Measurements from ENCODE around the gene PSMD13.

PSMD13 gene

GRCh38 chr11:225734-226453 is 10.9 kb upstream of the PSMD13 start:
- Histone ChIP-seq H3K4me1 (ENCODE audit: low read length) (no peaks in the 10 kb centered on the region), H3F3A (ENCODE audit: insufficient read depth, low read length) (no peaks in the 10 kb centered on the region), H3K79me2 (ENCODE audit: low read length) (no peaks in the 10 kb centered on the region), H3K9me2 (replicated peaks; ENCODE audit: insufficient read depth, low read length) (no peaks in the 10 kb centered on the region), H3K4me2 (ENCODE audit: low read depth, low read length) (no peak overlapping the region), H3K4me3 (ENCODE audit: low read length) (no peak overlapping the region), H3K27ac (ENCODE audit: low read length) (no peak overlapping the region), H3K9me3 (replicated peaks; ENCODE audit: insufficient read depth, low read length) (no peaks in the 10 kb centered on the region), H2AFZ (ENCODE audit: low read length) (no peak overlapping the region), H3K27me3 (replicated peaks; ENCODE audit: insufficient read depth, low read length) (no peaks in the 10 kb centered on the region), H4K20me1 (ENCODE audit: insufficient read depth, low read length) (no peaks in the 10 kb centered on the region), H3K36me3 (replicated peaks; ENCODE audit: insufficient read depth, low read length) (no peaks in the 10 kb centered on the region), H3K9ac (ENCODE audit: low read length) (no peak overlapping the region)
- no peak for TF ChIP-seq EZH2phosphoT487 (IDR thresholded peaks at IDR 0.05; ENCODE audit: low read length)
- TF ChIP-seq EZH2 (optimal IDR thresholded peaks at IDR 0.05; ENCODE audit: low read depth, low read length), result no peak
- TF ChIP-seq CTCF (IDR thresholded peaks at IDR 0.05; ENCODE audit: low read length), result no peak
- no peak for DNase-seq

GRCh38 chr11:227824-228379 is 8.9 kb upstream of the PSMD13 start:
- Histone ChIP-seq H4K20me1 (ENCODE audit: insufficient read depth, low read length) (no peaks in the 10 kb centered on the region), H3K27ac (ENCODE audit: low read length) (no peak overlapping the region), H2AFZ (ENCODE audit: low read length) (no peak overlapping the region), H3K4me3 (ENCODE audit: low read length) (no peak overlapping the region), H3K4me2 (ENCODE audit: low read depth, low read length) (no peak overlapping the region), H3K9me3 (replicated peaks; ENCODE audit: insufficient read depth, low read length) (no peaks in the 10 kb centered on the region), H3K27me3 (replicated peaks; ENCODE audit: insufficient read depth, low read length) (no peaks in the 10 kb centered on the region), H3K9ac (ENCODE audit: low read length) (no peak overlapping the region), H3K9me2 (replicated peaks; ENCODE audit: insufficient read depth, low read length) (no peaks in the 10 kb centered on the region), H3K36me3 (replicated peaks; ENCODE audit: insufficient read depth, low read length) (no peaks in the 10 kb centered on the region), H3K79me2 (ENCODE audit: low read length) (no peaks in the 10 kb centered on the region), H3K4me1 (ENCODE audit: low read length) (no peaks in the 10 kb centered on the region), H3F3A (ENCODE audit: insufficient read depth, low read length) (no peaks in the 10 kb centered on the region)
- no peak for DNase-seq
- TF ChIP-seq CTCF (IDR thresholded peaks at IDR 0.05; ENCODE audit: low read length) (no peak), EZH2phosphoT487 (IDR thresholded peaks at IDR 0.05; ENCODE audit: low read length) (no peak)

- no peak for DNase-seq
- H3K4me2 ChIP-seq (ENCODE audit: low read depth, low read length), result no peak overlapping the region
- TF ChIP-seq EZH2 (optimal IDR thresholded peaks at IDR 0.05; ENCODE audit: low read depth, low read length) (no peak), EZH2phosphoT487 (IDR thresholded peaks at IDR 0.05; ENCODE audit: low read length) (no peak), CTCF (IDR thresholded peaks at IDR 0.05; ENCODE audit: low read length) (no peak)
Measured at GRCh38 chr11:230431-230830, 6.3 kb upstream of the PSMD13 start.

More at GRCh38 chr11:230431-230830, 6.3 kb upstream of the PSMD13 start:
- Histone ChIP-seq H3K27ac (ENCODE audit: low read length) (no peak overlapping the region), H3K27me3 (replicated peaks; ENCODE audit: insufficient read depth, low read length) (no peaks in the 10 kb centered on the region), H3K9me2 (replicated peaks; ENCODE audit: insufficient read depth, low read length) (no peaks in the 10 kb centered on the region), H3K4me1 (ENCODE audit: low read length) (peaks cover 1% of the 10 kb centered on the region), H4K20me1 (ENCODE audit: insufficient read depth, low read length) (no peaks in the 10 kb centered on the region), H3K9ac (ENCODE audit: low read length) (no peak overlapping the region), H3K9me3 (replicated peaks; ENCODE audit: insufficient read depth, low read length) (no peaks in the 10 kb centered on the region), H3K36me3 (replicated peaks; ENCODE audit: insufficient read depth, low read length) (no peaks in the 10 kb centered on the region), H3K4me3 (ENCODE audit: low read length) (no peak overlapping the region), H3K79me2 (ENCODE audit: low read length) (no peaks in the 10 kb centered on the region), H2AFZ (ENCODE audit: low read length) (no peak overlapping the region), H3F3A (ENCODE audit: insufficient read depth, low read length) (no peaks in the 10 kb centered on the region)

Measured in MM.1S (cell line).